HG02588 (cell line): ENCODE results near the gene TNRC6B.
"Not testable (repeated sequence)": the region's sequence is repeated elsewhere in the genome, so short reads cannot be mapped to it uniquely, and the experiment has no call there.

Experiments used
- ATAC-seq: cut with Tn5 transposase; IDR thresholded peaks from one replicate; pipeline ENCODE4 v1.9.1; 2021; ENCODE audit warnings: mild to moderate bottlenecking, moderate library complexity; ENCODE audit not compliant: unreplicated experiment

TNRC6B gene

GRCh38 chr22:40183029-40183581 is 5.4 kb downstream of the TNRC6B start:
- no peak for ATAC-seq

GRCh38 chr22:40183603-40184002 is 5.9 kb downstream of the TNRC6B start:
- ATAC-seq, result not testable (repeated sequence)

GRCh38 chr22:40187389-40187788 is 9.7 kb downstream of the TNRC6B start:
- ATAC-seq, result no peak

GRCh38 chr22:40189997-40190396 is 12.3 kb downstream of the TNRC6B start:
- no peak for ATAC-seq

GRCh38 chr22:40190501-40190900 is 12.8 kb downstream of the TNRC6B start:
- no peak for ATAC-seq

GRCh38 chr22:40193429-40194421 is 16.0 kb downstream of the TNRC6B start:
- no peak for ATAC-seq

- no peak for ATAC-seq
These were observed 16.9 kb downstream of the TNRC6B start for GRCh38 chr22:40194656-40195055.

- ATAC-seq, result no peak
These were observed 19.1 kb downstream of the TNRC6B start for GRCh38 chr22:40196628-40197360.

- ATAC-seq, result not testable (repeated sequence)
These were observed 19.7 kb downstream of the TNRC6B start for GRCh38 chr22:40197421-40197820.

- ATAC-seq, result no peak
These were observed 21.0 kb downstream of the TNRC6B start for GRCh38 chr22:40198733-40199132.

GRCh38 chr22:40199223-40199622 is 21.5 kb downstream of the TNRC6B start:
- ATAC-seq, result no peak

GRCh38 chr22:40199852-40200251 is 22.1 kb downstream of the TNRC6B start:
- no peak for ATAC-seq

- no peak for ATAC-seq
These were observed 23.2 kb downstream of the TNRC6B start for GRCh38 chr22:40200795-40201530.

- ATAC-seq, result no peak
These were observed 24.7 kb downstream of the TNRC6B start for GRCh38 chr22:40202225-40202944.

GRCh38 chr22:40203572-40203971 is 25.8 kb downstream of the TNRC6B start:
- ATAC-seq, result no peak

GRCh38 chr22:40204321-40205116 is 26.8 kb downstream of the TNRC6B start:
- no peak for ATAC-seq

- ATAC-seq, result no peak
These were observed 28.8 kb downstream of the TNRC6B start for GRCh38 chr22:40206561-40206960.

GRCh38 chr22:40210818-40211217 is 33.1 kb downstream of the TNRC6B start:
- no peak for ATAC-seq

GRCh38 chr22:40211476-40212054 is 33.8 kb downstream of the TNRC6B start:
- ATAC-seq, result no peak
